GM12873 (cell line): ENCODE results near the gene HTR4.
A peak's percentile ranks its signal among the peaks of the same experiment; 100 is the strongest.

Experiments
- TF ChIP-seq, protein P1 (sequence below): IDR thresholded peaks from 2 replicates; pipeline ENCODE4 v1.5.1; 2012; ENCODE audit warnings: low read depth, mild to moderate bottlenecking, moderate library complexity, low read length, control low read depth; ENCODE audit not compliant: insufficient read depth; ENCODE audit errors: missing control alignments

Gene HTR4

DNA sequence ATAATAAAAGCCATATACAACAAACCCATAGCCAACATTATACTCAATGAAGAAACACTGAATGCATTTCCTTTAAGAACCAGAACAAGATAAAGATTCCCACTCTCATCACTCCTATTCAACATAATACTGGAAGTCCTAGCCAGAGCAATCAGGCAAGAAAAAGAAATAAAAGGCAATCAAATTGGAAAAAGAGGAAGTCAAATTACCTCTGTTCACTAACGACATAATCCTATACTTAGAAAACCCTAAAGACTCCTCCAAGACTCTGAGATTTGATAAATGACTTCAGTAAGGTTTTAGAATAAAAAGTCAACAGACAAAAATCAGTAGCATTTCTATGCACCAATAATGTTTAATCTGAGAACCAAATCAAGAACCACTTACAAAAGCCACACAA, 36.6 kb upstream of the HTR4 start:
- TF ChIP-seq, protein P1, sequence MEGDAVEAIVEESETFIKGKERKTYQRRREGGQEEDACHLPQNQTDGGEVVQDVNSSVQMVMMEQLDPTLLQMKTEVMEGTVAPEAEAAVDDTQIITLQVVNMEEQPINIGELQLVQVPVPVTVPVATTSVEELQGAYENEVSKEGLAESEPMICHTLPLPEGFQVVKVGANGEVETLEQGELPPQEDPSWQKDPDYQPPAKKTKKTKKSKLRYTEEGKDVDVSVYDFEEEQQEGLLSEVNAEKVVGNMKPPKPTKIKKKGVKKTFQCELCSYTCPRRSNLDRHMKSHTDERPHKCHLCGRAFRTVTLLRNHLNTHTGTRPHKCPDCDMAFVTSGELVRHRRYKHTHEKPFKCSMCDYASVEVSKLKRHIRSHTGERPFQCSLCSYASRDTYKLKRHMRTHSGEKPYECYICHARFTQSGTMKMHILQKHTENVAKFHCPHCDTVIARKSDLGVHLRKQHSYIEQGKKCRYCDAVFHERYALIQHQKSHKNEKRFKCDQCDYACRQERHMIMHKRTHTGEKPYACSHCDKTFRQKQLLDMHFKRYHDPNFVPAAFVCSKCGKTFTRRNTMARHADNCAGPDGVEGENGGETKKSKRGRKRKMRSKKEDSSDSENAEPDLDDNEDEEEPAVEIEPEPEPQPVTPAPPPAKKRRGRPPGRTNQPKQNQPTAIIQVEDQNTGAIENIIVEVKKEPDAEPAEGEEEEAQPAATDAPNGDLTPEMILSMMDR, result no peak

DNA sequence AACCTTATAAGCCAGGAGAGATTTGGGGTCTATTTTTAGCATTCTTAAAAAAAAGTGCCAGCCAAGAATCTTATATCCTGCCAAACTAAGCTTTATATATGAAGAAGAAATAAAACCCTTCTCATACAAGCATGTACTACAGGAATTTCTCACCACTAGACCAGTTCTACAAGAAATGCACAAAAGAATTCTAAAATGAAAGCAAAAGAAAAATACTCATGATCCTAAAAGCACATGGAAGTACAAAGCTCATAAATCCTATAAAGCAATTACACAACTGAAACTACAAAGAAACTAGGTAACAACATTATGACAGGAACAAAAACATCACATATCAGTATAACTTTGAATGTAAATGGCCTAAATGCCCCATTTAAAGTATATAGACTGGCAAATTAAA, 34.5 kb upstream of the HTR4 start:
- TF ChIP-seq, protein P1, result no peak

DNA sequence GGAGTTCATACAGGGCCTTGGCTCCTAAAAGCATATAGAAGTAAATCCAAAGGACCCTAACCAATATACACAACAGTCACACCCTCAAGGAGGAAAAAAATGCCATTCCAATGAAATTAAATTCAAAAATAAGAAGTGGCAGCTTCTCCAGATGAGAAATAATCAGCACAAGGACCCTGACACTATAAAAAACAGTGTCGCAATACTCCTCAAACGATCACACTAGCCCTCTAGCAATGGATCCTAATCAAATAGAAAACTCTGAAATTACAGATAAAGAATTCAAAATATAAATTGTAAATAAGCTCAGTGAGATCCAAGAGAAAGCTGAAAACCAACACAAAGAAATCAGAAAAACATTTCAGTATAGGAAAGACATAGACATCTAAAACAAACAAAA, 33.5 kb upstream of the HTR4 start:
- TF ChIP-seq, protein P1, result no peak

DNA sequence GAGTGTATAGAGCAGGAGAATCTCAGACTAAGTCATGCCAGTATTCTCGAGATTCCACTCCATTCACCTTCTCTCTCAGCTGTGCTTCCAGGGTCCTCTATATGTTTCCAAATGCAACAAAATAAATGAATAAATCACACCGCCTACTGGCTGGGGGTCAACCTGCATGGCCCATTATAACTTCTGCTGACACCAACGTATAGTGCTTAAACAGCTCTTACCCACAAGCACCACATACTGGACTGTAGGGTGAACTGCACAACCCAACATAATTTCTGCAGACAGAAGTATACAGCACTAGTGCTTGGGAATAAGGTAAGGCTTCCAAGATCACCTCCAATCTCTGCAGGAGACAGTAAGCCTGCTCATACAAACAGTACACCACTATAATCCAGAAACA, 33.1 kb upstream of the HTR4 start:
- TF ChIP-seq, protein P1, result peak; percentile 71

DNA sequence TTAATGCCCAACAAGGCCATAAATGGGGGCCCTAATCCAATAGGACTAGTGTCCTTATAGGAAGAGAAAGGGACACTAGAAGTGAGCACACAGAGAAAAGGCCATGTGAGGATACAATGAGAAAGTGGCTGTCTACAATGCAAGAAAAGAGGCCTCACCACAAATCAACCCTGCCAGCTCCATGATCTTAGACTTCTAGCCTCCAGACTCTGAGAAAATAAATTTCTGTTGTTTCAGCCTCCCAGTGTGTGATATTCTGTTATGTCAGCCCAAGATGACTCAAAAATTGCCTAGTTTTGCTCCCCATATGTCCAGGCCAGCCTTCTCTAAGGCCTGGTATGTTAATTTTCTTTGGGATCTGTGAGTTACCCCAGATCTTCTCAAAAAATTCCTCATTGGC, 32.3 kb upstream of the HTR4 start:
- TF ChIP-seq, protein P1, result no peak

DNA sequence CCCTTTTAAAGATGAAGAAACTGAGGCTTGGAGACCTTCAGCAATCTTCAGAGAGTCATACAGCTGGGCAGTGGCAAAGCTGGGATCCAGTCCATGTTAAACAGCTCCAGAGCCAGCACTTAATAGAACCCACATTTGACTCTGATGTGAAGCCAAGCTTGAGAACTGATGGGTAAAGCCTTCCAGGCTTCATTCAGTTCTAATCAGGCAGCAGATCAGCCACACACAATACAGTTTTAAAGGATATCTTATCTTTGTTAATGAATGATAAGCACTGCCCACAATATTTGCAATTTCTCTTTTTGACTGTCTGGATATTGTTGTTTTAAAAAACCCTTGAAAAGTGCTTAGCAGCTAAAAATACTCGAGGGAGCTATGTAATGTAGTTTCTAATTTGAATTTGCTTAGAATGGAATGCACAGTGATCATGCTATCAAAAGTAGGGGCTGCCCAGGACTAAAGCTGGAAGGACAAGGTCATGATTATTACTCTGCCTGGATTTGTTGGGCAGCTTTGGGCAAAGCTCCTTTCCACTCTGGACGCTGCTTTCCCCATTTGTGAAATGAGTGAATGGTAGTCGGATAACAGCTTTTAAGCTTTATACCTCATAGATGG, 31.3 kb upstream of the HTR4 start:
- TF ChIP-seq, protein P1, result no peak

DNA sequence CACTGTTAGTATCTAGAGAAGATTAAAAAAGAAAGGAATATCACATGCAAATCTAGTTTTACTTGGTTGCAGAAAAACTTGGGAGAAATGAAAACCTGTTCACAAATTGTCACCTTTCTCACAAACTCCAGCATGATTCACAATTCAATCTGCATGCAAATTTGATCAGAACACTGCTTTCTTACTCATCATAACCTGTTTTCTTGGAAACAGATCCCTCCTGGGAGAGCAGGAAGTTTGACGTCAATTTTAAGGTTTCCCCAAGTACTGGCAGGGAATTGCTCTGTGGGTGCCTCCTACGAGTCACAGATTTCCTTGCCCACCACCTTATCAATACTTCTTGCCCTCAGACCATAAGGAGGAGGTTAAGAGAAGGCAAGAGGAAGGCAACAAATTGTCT, 30.2 kb upstream of the HTR4 start:
- TF ChIP-seq, protein P1, result no peak
